GM10266 (cell line): ENCODE measurements around the gene TUBB6.
A peak's percentile ranks its signal among the peaks of the same experiment; 100 is the strongest.

Source experiments
- DNase-seq: peaks from one replicate; pipeline ENCODE4 v3.0.0; 2012; ENCODE audit errors: extremely low spot score
- CTCF ChIP-seq: IDR thresholded peaks from 2 replicates; pipeline ENCODE4 v1.5.1; 2012; ENCODE audit warnings: mild to moderate bottlenecking, low read depth; ENCODE audit not compliant: control insufficient read depth, insufficient read depth; ENCODE audit errors: missing control alignments

TUBB6 gene

GRCh38 chr18:12307701-12308385, at the start of gene TUBB6:
TUBB6 (plus strand) TSS chr18:12308241; CDS start chr18:12308293, 52 bp downstream.
- no peak for TF ChIP-seq CTCF
- DNase-seq: peak; percentile 96

- TF ChIP-seq CTCF: no peak
- no peak for DNase-seq
Observed at GRCh38 chr18:12258719-12259705, 49.0 kb upstream of the TUBB6 start.

- no peak for DNase-seq
- no peak for TF ChIP-seq CTCF
Observed at GRCh38 chr18:12262748-12263147, 45.3 kb upstream of the TUBB6 start.

GRCh38 chr18:12264864-12265263, 43.2 kb upstream of the TUBB6 start:
- no peak for DNase-seq

GRCh38 chr18:12271376-12272235, 36.4 kb upstream of the TUBB6 start:
- DNase-seq: peak; percentile 89
- TF ChIP-seq CTCF: peak; percentile 68

More at GRCh38 chr18:12264864-12265263, 43.2 kb upstream of the TUBB6 start:
- TF ChIP-seq CTCF: no peak

GRCh38 chr18:12274793-12275192, 33.2 kb upstream of the TUBB6 start:
- DNase-seq: no peak
- no peak for TF ChIP-seq CTCF
